Keratinocyte (primary cell): ENCODE data around the gene GTF3C4. TPM values are rescaled to one million over a fixed set of nuclear protein-coding genes. Genes with fewer than 3 reads are reported as not detected.

Experiments used
- DNase-seq: peaks from one replicate; pipeline ENCODE4 v3.0.0-alpha.2; 2011; ENCODE audit warnings: low read depth, missing footprints, low spot score
- FAIRE-seq: peaks from 2 replicates; lab custom pipeline; 2011; peaks lifted over from hg19 to GRCh38; lab: Jason Lieb, UNC
- H2AFZ ChIP-seq: 2 replicates; pipeline ENCODE4 v1.6.0; 2012; ENCODE audit warnings: low read length, control low read depth, inconsistent platforms; ENCODE audit not compliant: control insufficient read depth
- H3K27ac ChIP-seq: 2 replicates; pipeline ENCODE4 v1.5.1; 2011; ENCODE audit warnings: low read length; ENCODE audit not compliant: control insufficient read depth, insufficient read depth
- H3K27me3 ChIP-seq: 3 replicates; pipeline ENCODE4 v1.6.0; 2011; ENCODE audit warnings: low read length; ENCODE audit not compliant: control insufficient read depth, insufficient read depth; ENCODE audit errors: extremely low read depth
- H3K36me3 ChIP-seq, 2 experiments: 2 replicates in 1 of 2; 3 replicates in 1 of 2; pipeline ENCODE4 v1.5.1; 2011; ENCODE audit warnings: low read length in 2 of 2, mild to moderate bottlenecking in 1 of 2; ENCODE audit not compliant: control insufficient read depth in 2 of 2, insufficient read depth in 2 of 2; ENCODE audit errors: extremely low read depth in 1 of 2
- H3K4me1 ChIP-seq: 3 replicates; pipeline ENCODE4 v1.5.1; 2011; ENCODE audit warnings: low read length; ENCODE audit not compliant: control insufficient read depth, insufficient read depth; ENCODE audit errors: extremely low read depth
- H3K4me2 ChIP-seq: 3 replicates; pipeline ENCODE4 v1.6.0; 2011; ENCODE audit warnings: low read depth, low read length; ENCODE audit not compliant: control insufficient read depth, insufficient read depth; ENCODE audit errors: extremely low read depth
- H3K4me3 ChIP-seq, 3 experiments: fragments of 200-600 bp in 1 of 3; sonication (generic) in 1 of 3; 2 replicates in 2 of 3; 3 replicates in 1 of 3; pipeline ENCODE4 v1.5.1; 2011 to 2016; ENCODE audit warnings: low read length in 3 of 3, mild to moderate bottlenecking in 3 of 3, control low read depth in 2 of 3, inconsistent platforms in 1 of 3, low read depth in 1 of 3, mixed read lengths in 1 of 3, mixed run types in 1 of 3, moderate library complexity in 1 of 3; ENCODE audit not compliant: control insufficient read depth in 2 of 3, insufficient read depth in 2 of 3; ENCODE audit errors: extremely low read depth in 1 of 3
- H3K79me2 ChIP-seq: 2 replicates; pipeline ENCODE4 v1.6.0; 2012; ENCODE audit warnings: low read length; ENCODE audit not compliant: control insufficient read depth, insufficient read depth
- H3K9ac ChIP-seq: 3 replicates; pipeline ENCODE4 v1.6.0; 2011; ENCODE audit warnings: low read length; ENCODE audit not compliant: control insufficient read depth, insufficient read depth; ENCODE audit errors: extremely low read depth
- H3K9me1 ChIP-seq: 3 replicates; pipeline ENCODE4 v1.6.0; 2011; ENCODE audit warnings: low read length; ENCODE audit not compliant: control insufficient read depth, insufficient read depth; ENCODE audit errors: extremely low read depth
- H3K9me3 ChIP-seq: 2 replicates; pipeline ENCODE4 v1.5.1; 2012; ENCODE audit warnings: low read depth, low read length; ENCODE audit not compliant: control insufficient read depth
- H4K20me1 ChIP-seq: 3 replicates; pipeline ENCODE4 v1.6.0; 2011; ENCODE audit warnings: low read length; ENCODE audit not compliant: control insufficient read depth, insufficient read depth; ENCODE audit errors: extremely low read depth
- CTCF ChIP-seq, 3 experiments: IDR thresholded peaks in 1 of 3; conservative IDR thresholded peaks in 1 of 3; optimal IDR thresholded peaks in 1 of 3; 2 replicates in 2 of 3; 3 replicates in 1 of 3; pipeline versions ENCODE3 to v1.5.1; 2011; ENCODE audit warnings: low read length in 3 of 3, mild to moderate bottlenecking in 3 of 3, moderate library complexity in 2 of 3, control low read depth in 1 of 3, inconsistent platforms in 1 of 3; ENCODE audit not compliant: insufficient read depth in 2 of 3; ENCODE audit errors: extremely low read depth in 1 of 3
- EZH2 ChIP-seq: IDR thresholded peaks from one replicate; pipeline ENCODE4 v1.6.1; 2012; ENCODE audit warnings: inconsistent platforms, mild to moderate bottlenecking, low read length, moderate library complexity
- dilution Hi-C: fragments of 300-500 bp; cut with MboI; formaldehyde crosslinking; loops from one replicate; pipeline ENCODE4 v1.7.0; 2020; ENCODE audit warnings: low sequenced_read_pairs; ENCODE audit not compliant: extremely low pct_ligation_motif_present
- polyA plus RNA-seq, 5 experiments: library from polyadenylated mRNA; depleted of rRNA in 3 of 5; stranded (reverse) in 3 of 5; stranded (forward) in 1 of 5; unstranded in 1 of 5; fragments of >200 nt; gene quantifications; 1 replicate in 1 of 5; 2 replicates in 3 of 5; 3 replicates in 1 of 5; pipeline versions ENCODE4 v1.2.1 to v1.2.3, GENCODE V29; 2011 to 2012; ENCODE audit warnings: missing spikeins in 2 of 5, low read depth in 1 of 5, low replicate concordance in 1 of 5

Gene GTF3C4
- polyA plus RNA-seq, 1 donor (not counting 4 experiments of a cell fraction or from before 2014, with no cell fraction given) = 7.7 TPM

DNA sequence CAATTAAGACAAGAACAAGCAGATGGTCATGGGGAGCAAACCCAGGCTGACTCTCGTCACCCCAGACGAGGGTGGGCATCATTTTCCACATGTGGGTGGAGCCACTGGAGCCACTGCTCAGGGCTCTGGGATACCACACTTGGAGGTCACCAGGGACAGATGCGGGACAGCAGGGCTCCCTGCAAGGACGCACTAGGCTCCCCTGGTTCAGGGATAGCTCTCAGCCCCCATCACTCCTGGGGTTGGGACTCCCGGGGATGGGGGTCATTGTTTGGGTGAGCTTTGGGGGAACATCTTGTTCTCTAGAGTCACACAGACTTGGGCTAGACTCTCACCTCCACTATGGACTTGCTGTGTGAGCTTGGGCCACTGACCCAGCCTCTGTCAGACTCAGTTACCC is 57.8 kb downstream of the GTF3C4 start:
- Histone ChIP-seq H4K20me1 (no peaks in the 10 kb centered on the region), H3K4me2 (no peak overlapping the region), H3K9me3 (no peaks in the 10 kb centered on the region), H3K27ac (no peak overlapping the region), H3K36me3 (no peaks in the 10 kb centered on the region), H3K27me3 (peaks cover 35% of the 10 kb centered on the region), H3K9ac (no peak overlapping the region), H3K4me3 (no peak overlapping the region), H2AFZ (no peak overlapping the region), H3K9me1 (no peaks in the 10 kb centered on the region), H3K4me1 (peaks cover 21% of the 10 kb centered on the region), H3K79me2 (no peaks in the 10 kb centered on the region)
- DNase-seq (no peak), FAIRE-seq (no peak)
- TF ChIP-seq CTCF (optimal IDR thresholded peaks at IDR 0.05 in 1 of 3, IDR thresholded peaks at IDR 0.05 in 1 of 3, conservative IDR thresholded peaks at IDR 0.05 in 1 of 3; ENCODE audit: extremely low read depth in 1 of 3, insufficient read depth in 2 of 3, low read length in 3 of 3) = no peak
- no peak for TF ChIP-seq EZH2
- dilution Hi-C loops = no loop called here

DNA sequence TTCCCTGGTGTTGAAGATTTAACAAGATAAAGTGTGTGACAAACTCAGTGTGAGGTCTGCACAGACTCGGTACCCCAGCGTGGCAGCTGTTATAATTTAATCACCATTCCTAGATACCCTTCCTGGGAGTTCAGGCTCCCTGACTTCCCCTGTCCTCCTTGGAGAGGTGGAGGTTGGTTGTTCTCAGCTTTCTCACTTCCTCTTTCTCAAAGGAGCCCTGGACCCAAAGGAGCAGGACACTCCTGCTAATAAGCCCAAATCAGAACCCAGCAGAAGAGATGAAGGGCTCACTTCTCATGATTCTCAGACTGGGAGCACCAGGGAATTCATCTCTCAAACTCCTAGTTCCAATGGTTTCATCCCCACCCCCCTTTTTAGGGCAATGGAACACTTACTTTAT is 58.2 kb downstream of the GTF3C4 start:
- H3K36me3 ChIP-seq = no peaks in the 10 kb centered on the region
- peaks cover 21% of the 10 kb centered on the region for H3K4me1 ChIP-seq
- H3K4me2 ChIP-seq = no peak overlapping the region
- no peaks in the 10 kb centered on the region for H3K9me1 ChIP-seq
- TF ChIP-seq EZH2 = no peak
- no peak for TF ChIP-seq CTCF (optimal IDR thresholded peaks at IDR 0.05 in 1 of 3, IDR thresholded peaks at IDR 0.05 in 1 of 3, conservative IDR thresholded peaks at IDR 0.05 in 1 of 3; ENCODE audit: extremely low read depth in 1 of 3, insufficient read depth in 2 of 3, low read length in 3 of 3)
- H2AFZ ChIP-seq = no peak overlapping the region
- DNase-seq (no peak), FAIRE-seq (no peak)
- H3K9ac ChIP-seq = no peak overlapping the region
- H3K79me2 ChIP-seq = no peaks in the 10 kb centered on the region
- H3K9me3 ChIP-seq = no peaks in the 10 kb centered on the region
- dilution Hi-C loops = no loop called here
- H3K4me3 ChIP-seq = no peak overlapping the region
- H4K20me1 ChIP-seq = no peaks in the 10 kb centered on the region
- H3K27me3 ChIP-seq = peaks cover 37% of the 10 kb centered on the region
- H3K27ac ChIP-seq = no peak overlapping the region
